Astrocyte (in vitro differentiated cells and primary cell): ENCODE data around the gene GPR61.

ENCODE experiments used
- EZH2 ChIP-seq: IDR thresholded peaks from 2 replicates; pipeline ENCODE4 v1.6.1; 2012; ENCODE audit warnings: mild to moderate bottlenecking, low read length, inconsistent platforms; ENCODE audit not compliant: insufficient read depth
- TF ChIP-seq, protein P1 (sequence below): IDR thresholded peaks from 2 replicates; pipeline ENCODE4 v1.5.1; 2011; ENCODE audit warnings: low read depth, mild to moderate bottlenecking, inconsistent platforms, low read length, moderate library complexity; ENCODE audit not compliant: insufficient read depth

GRCh38 chr1:109492779-109493178 lies 46.9 kb upstream of the GPR61 start:
- TF ChIP-seq, protein P1, sequence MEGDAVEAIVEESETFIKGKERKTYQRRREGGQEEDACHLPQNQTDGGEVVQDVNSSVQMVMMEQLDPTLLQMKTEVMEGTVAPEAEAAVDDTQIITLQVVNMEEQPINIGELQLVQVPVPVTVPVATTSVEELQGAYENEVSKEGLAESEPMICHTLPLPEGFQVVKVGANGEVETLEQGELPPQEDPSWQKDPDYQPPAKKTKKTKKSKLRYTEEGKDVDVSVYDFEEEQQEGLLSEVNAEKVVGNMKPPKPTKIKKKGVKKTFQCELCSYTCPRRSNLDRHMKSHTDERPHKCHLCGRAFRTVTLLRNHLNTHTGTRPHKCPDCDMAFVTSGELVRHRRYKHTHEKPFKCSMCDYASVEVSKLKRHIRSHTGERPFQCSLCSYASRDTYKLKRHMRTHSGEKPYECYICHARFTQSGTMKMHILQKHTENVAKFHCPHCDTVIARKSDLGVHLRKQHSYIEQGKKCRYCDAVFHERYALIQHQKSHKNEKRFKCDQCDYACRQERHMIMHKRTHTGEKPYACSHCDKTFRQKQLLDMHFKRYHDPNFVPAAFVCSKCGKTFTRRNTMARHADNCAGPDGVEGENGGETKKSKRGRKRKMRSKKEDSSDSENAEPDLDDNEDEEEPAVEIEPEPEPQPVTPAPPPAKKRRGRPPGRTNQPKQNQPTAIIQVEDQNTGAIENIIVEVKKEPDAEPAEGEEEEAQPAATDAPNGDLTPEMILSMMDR = no peak
- no peak for TF ChIP-seq EZH2
